H9 (cell line): Measurements from ENCODE around the gene ZNF385D. TPM values are rescaled to one million over a fixed set of nuclear protein-coding genes. Genes with fewer than 3 reads are reported as not detected.

Experiments used
- DNase-seq: peaks from one replicate; pipeline ENCODE4 v3.0.0-alpha.2; 2017
- H2AFZ ChIP-seq: one replicate; pipeline ENCODE4 v1.6.1; 2013; ENCODE audit warnings: mild to moderate bottlenecking, low read length, control low read depth, moderate library complexity
- H2AK5ac ChIP-seq: 2 replicates; pipeline ENCODE4 v1.6.1; 2013; ENCODE audit warnings: low read length, control low read depth, mixed read lengths; ENCODE audit not compliant: insufficient read length
- H2BK120ac ChIP-seq: one replicate; pipeline ENCODE4 v1.6.1; 2013; ENCODE audit warnings: low read depth, mild to moderate bottlenecking, low read length, control low read depth, inconsistent platforms; ENCODE audit not compliant: poor library complexity, severe bottlenecking
- H2BK12ac ChIP-seq: 2 replicates; pipeline ENCODE4 v1.6.1; 2013; ENCODE audit warnings: low read length, control low read depth, mixed read lengths, low read depth; ENCODE audit not compliant: insufficient read length
- H2BK15ac ChIP-seq: 2 replicates; pipeline ENCODE4 v1.6.1; 2013; ENCODE audit warnings: low read depth, low read length, control low read depth
- H2BK20ac ChIP-seq: one replicate; pipeline ENCODE4 v1.6.1; 2013; ENCODE audit warnings: low read depth, mild to moderate bottlenecking, low read length, control low read depth, inconsistent platforms; ENCODE audit not compliant: poor library complexity, severe bottlenecking
- H2BK5ac ChIP-seq: 2 replicates; pipeline ENCODE4 v1.6.1; 2013; ENCODE audit warnings: low read length, control low read depth, mixed read lengths; ENCODE audit not compliant: insufficient read length
- H3K14ac ChIP-seq: 2 replicates; pipeline ENCODE4 v1.6.1; 2013; ENCODE audit warnings: low read length, control low read depth; ENCODE audit not compliant: insufficient read depth
- H3K18ac ChIP-seq: 2 replicates; pipeline ENCODE4 v1.6.1; 2013; ENCODE audit warnings: low read depth, mild to moderate bottlenecking, mixed read lengths, low read length, control low read depth; ENCODE audit not compliant: insufficient read length
- H3K23ac ChIP-seq: 2 replicates; pipeline ENCODE4 v1.6.1; 2013; ENCODE audit warnings: low read length, control low read depth, mixed read lengths, low read depth; ENCODE audit not compliant: insufficient read length
- H3K23me2 ChIP-seq: 2 replicates; pipeline ENCODE4 v1.6.1; 2013; ENCODE audit warnings: low read depth, mild to moderate bottlenecking, mixed read lengths, low read length, control low read depth; ENCODE audit not compliant: insufficient read length, poor library complexity, severe bottlenecking
- H3K27ac ChIP-seq: 2 replicates; pipeline ENCODE4 v1.5.1; 2013; ENCODE audit warnings: low read length, control low read depth, mixed read lengths, low read depth; ENCODE audit not compliant: insufficient read length
- H3K27me3 ChIP-seq: 2 replicates; pipeline ENCODE4 v1.6.1; 2013; ENCODE audit warnings: low read length, control low read depth, inconsistent platforms; ENCODE audit not compliant: insufficient read depth
- H3K4ac ChIP-seq: 2 replicates; pipeline ENCODE4 v1.6.1; 2013; ENCODE audit warnings: low read depth, mild to moderate bottlenecking, control low read depth, inconsistent platforms, low read length, moderate library complexity
- H3K4me1 ChIP-seq: 2 replicates; pipeline ENCODE4 v1.6.1; 2013; ENCODE audit warnings: low read length, control low read depth, inconsistent platforms; ENCODE audit not compliant: insufficient read depth
- H3K4me2 ChIP-seq: 2 replicates; pipeline ENCODE4 v1.6.1; 2013; ENCODE audit warnings: low read length, control low read depth, mixed read lengths; ENCODE audit not compliant: insufficient read length, insufficient read depth
- H3K56ac ChIP-seq: 2 replicates; pipeline ENCODE4 v1.6.1; 2013; ENCODE audit warnings: low read depth, mild to moderate bottlenecking, mixed read lengths, low read length, control low read depth; ENCODE audit not compliant: insufficient read length
- H3K79me1 ChIP-seq: 2 replicates; pipeline ENCODE4 v1.6.1; 2013; ENCODE audit warnings: low read depth, mild to moderate bottlenecking, moderate library complexity, low read length, control low read depth, inconsistent platforms; ENCODE audit not compliant: insufficient read depth, poor library complexity, severe bottlenecking
- H3K79me2 ChIP-seq: 2 replicates; pipeline ENCODE4 v1.6.1; 2013; ENCODE audit warnings: low read length, control low read depth, inconsistent platforms; ENCODE audit not compliant: insufficient read depth
- H3K9ac ChIP-seq: 2 replicates; pipeline ENCODE4 v1.6.1; 2013; ENCODE audit warnings: low read length, control low read depth, mixed read lengths; ENCODE audit not compliant: insufficient read length; ENCODE audit errors: extremely low read depth
- H3K9me3 ChIP-seq: one replicate; pipeline ENCODE4 v1.6.1; 2013; ENCODE audit warnings: low read depth, low read length, inconsistent platforms; ENCODE audit not compliant: control insufficient read depth
- H3T11ph ChIP-seq: one replicate; pipeline ENCODE4 v1.6.1; 2013; ENCODE audit warnings: mild to moderate bottlenecking, low read length, control low read depth, inconsistent platforms
- H4K20me1 ChIP-seq: one replicate; pipeline ENCODE4 v1.6.1; 2013; ENCODE audit not compliant: control insufficient read depth, insufficient read length, insufficient read depth
- H4K5ac ChIP-seq: 2 replicates; pipeline ENCODE4 v1.6.1; 2013; ENCODE audit warnings: low read depth, mild to moderate bottlenecking, mixed read lengths, low read length, control low read depth; ENCODE audit not compliant: insufficient read length
- H4K8ac ChIP-seq: replicated peaks from 2 replicates; pipeline ENCODE4 v1.6.1; 2013; ENCODE audit warnings: low read length, control low read depth, mixed read lengths, low read depth; ENCODE audit not compliant: insufficient read length
- H4K91ac ChIP-seq: 2 replicates; pipeline ENCODE4 v1.6.1; 2013; ENCODE audit warnings: low read depth, mild to moderate bottlenecking, moderate library complexity, mixed read lengths, low read length, control low read depth; ENCODE audit not compliant: insufficient read length
- H3K27ac Mint-ChIP-seq, 3 experiments: 2 replicates in 2 of 3; 3 replicates in 1 of 3; pipeline ENCODE4 v1.8.0; 2020 to 2021; ENCODE audit warnings: mixed read lengths in 3 of 3, mild to moderate bottlenecking in 1 of 3, moderate library complexity in 1 of 3
- H3K27me3 Mint-ChIP-seq: 2 replicates; pipeline ENCODE4 v1.8.0; 2021; ENCODE audit warnings: low read depth, mild to moderate bottlenecking, moderate library complexity, mixed read lengths
- H3K36me3 Mint-ChIP-seq, 3 experiments: 2 replicates in 2 of 3; 3 replicates in 1 of 3; pipeline ENCODE4 v1.8.0; 2020 to 2021; ENCODE audit warnings: low read depth in 3 of 3, mixed read lengths in 3 of 3; ENCODE audit not compliant: insufficient read depth in 1 of 3
- H3K4me1 Mint-ChIP-seq, 2 experiments: 2 replicates each; pipeline ENCODE4 v1.8.0; 2020; ENCODE audit warnings: mixed read lengths in 2 of 2
- H3K4me3 Mint-ChIP-seq, 2 experiments: 2 replicates in 1 of 2; 3 replicates in 1 of 2; pipeline ENCODE4 v1.8.0; 2020 to 2021; ENCODE audit warnings: mild to moderate bottlenecking in 2 of 2, mixed read lengths in 2 of 2, moderate library complexity in 1 of 2
- H3K9me3 Mint-ChIP-seq, 2 experiments: 2 replicates in 1 of 2; 3 replicates in 1 of 2; pipeline ENCODE4 v1.8.0; 2020; ENCODE audit warnings: mild to moderate bottlenecking in 2 of 2, mixed read lengths in 2 of 2, moderate library complexity in 1 of 2
- WGBS: extraction: QIAGEN DNeasy Blood & Tissue Kit; methylation state at CpG from one replicate; pipeline ENCODE4 v1.1.7; 2013; ENCODE audit warnings: missing lambda C conversion rate, low lambda C conversion rate, mixed read lengths; ENCODE audit not compliant: insufficient read length; ENCODE audit errors: extremely low coverage; 5-methylcytosine and 5-hydroxymethylcytosine counted together
- total RNA-seq: library from RNA; stranded (reverse); gene quantifications from 2 replicates; pipeline ENCODE4 v1.2.1, GENCODE V29; 2021
- TF ChIP-seq, protein P1 (sequence below): fragments of 200-600 bp; sonication (generic); conservative IDR thresholded peaks from 3 replicates; pipeline ENCODE4 v1.8.0; 2021; ENCODE audit warnings: antibody characterized with exemption, mild to moderate bottlenecking

The ZNF385D gene
- total RNA-seq, 1 experiment from 2014 or later: 1.5 TPM

- Histone ChIP-seq H2BK12ac (no peak overlapping the region), H3K23me2 (no peaks in the 10 kb centered on the region), H3K23ac (no peak overlapping the region), H3K14ac (no peak overlapping the region), H3K9ac (no peak overlapping the region), H2AFZ (no peak overlapping the region), H3K4ac (no peak overlapping the region), H3K9me3 (no peaks in the 10 kb centered on the region), H3K4me2 (no peak overlapping the region), H2BK120ac (no peak overlapping the region), H2AK5ac (no peak overlapping the region), H3K56ac (no peak overlapping the region), H3T11ph (no peak overlapping the region), H4K8ac (no peak overlapping the region), H4K5ac (no peak overlapping the region), H3K4me1 (no peaks in the 10 kb centered on the region), H4K20me1 (no peaks in the 10 kb centered on the region), H3K27ac (no peak overlapping the region), H3K18ac (no peak overlapping the region), H3K79me1 (no peaks in the 10 kb centered on the region), H3K27me3 (no peaks in the 10 kb centered on the region), H4K91ac (no peak overlapping the region), H2BK15ac (no peak overlapping the region), H2BK20ac (no peak overlapping the region), H2BK5ac (no peak overlapping the region), H3K79me2 (no peaks in the 10 kb centered on the region)
- no peak for DNase-seq
- Mint-ChIP-seq H3K27me3 (no peaks in the 10 kb centered on the region), H3K27ac (no peak overlapping the region), H3K4me3 (no peak overlapping the region), H3K36me3 (no peaks in the 10 kb centered on the region), H3K9me3 (no peaks in the 10 kb centered on the region), H3K4me1 (peaks cover 10% of the 10 kb centered on the region in 2 experiments)
- no CpG with 5 or more reads among the region's 1 CpG for WGBS
- TF ChIP-seq, protein P1, sequence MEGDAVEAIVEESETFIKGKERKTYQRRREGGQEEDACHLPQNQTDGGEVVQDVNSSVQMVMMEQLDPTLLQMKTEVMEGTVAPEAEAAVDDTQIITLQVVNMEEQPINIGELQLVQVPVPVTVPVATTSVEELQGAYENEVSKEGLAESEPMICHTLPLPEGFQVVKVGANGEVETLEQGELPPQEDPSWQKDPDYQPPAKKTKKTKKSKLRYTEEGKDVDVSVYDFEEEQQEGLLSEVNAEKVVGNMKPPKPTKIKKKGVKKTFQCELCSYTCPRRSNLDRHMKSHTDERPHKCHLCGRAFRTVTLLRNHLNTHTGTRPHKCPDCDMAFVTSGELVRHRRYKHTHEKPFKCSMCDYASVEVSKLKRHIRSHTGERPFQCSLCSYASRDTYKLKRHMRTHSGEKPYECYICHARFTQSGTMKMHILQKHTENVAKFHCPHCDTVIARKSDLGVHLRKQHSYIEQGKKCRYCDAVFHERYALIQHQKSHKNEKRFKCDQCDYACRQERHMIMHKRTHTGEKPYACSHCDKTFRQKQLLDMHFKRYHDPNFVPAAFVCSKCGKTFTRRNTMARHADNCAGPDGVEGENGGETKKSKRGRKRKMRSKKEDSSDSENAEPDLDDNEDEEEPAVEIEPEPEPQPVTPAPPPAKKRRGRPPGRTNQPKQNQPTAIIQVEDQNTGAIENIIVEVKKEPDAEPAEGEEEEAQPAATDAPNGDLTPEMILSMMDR: no peak
These were observed 333.0 kb downstream of the ZNF385D start for GRCh38 chr3:21417991-21418390.
